DMS53 treated with DMSO at 0.1 percent for 48 hours (cell line): ENCODE measurements around the gene SRPK3.

Experiments used
- DNase-seq: peaks from one replicate; lab custom pipeline; 2025; ENCODE audit not compliant: unreplicated experiment; lab: John Stamatoyannopoulos, UW

The SRPK3 gene

DNA sequence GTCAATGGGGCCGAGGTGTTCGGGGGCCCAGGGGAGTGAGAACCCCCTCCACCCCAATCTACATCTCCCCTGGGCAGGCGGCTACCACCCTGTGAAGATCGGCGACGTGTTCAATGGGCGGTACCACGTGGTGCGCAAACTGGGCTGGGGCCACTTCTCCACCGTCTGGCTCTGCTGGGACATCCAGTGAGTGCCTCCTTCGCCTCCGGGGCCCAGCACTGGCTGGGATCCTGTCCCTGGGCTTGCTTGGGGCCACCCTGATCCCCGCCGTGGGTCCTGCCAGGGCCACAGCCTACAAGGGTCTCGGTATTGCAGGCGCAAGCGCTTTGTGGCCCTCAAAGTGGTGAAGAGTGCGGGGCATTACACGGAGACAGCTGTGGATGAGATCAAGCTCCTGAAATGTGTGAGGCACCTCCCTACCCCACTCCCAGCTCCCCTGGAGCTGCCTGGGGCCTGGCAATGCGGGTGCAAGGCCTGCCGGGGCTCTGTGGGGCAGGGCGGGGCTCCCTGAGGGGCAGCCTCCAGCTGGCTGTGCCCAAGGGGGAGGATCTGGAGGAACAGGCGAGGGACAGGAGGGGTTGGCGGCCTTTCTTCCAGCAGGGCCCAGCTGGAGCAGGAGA lies 697 bp downstream of the SRPK3 start:
- peak; percentile 29 for DNase-seq

DNA sequence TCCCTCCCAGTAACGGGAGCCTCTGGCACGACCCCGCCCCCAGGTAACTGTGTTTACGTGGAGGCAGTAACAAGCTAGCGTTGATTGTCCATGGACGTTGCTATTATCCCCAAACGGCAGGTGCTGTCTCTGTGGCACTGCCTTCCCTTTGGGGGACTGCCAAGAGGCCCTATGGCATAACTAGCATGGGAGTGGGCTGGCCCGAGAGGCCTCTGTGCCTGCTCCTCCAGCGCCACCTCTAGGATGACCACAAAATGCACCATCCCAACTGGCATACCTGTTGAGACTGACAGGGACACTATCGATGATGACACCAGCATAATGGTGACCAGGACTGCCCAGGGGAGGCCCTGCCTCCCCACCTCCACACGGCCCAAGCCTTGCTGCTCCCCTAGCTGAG lies 1.5 kb downstream of the SRPK3 start:
- peak; percentile 70 for DNase-seq

DNA sequence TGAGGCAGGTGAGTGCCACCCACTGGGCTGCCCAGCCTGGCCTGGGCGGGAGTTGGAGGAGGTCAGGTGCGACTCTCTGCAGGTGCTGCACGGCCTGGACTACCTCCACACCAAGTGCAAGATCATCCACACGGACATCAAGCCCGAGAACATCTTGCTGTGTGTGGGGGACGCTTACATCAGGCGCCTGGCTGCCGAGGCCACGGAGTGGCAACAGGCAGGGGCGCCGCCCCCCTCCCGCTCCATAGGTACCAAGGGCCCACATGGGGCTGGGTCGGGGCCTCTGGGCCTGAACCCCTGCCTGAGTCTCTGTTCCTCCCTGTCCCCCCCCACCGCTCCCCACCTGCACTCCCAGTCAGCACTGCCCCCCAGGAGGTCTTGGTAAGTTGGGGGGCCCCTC lies 2.0 kb downstream of the SRPK3 start:
- DNase-seq = no peak

DNA sequence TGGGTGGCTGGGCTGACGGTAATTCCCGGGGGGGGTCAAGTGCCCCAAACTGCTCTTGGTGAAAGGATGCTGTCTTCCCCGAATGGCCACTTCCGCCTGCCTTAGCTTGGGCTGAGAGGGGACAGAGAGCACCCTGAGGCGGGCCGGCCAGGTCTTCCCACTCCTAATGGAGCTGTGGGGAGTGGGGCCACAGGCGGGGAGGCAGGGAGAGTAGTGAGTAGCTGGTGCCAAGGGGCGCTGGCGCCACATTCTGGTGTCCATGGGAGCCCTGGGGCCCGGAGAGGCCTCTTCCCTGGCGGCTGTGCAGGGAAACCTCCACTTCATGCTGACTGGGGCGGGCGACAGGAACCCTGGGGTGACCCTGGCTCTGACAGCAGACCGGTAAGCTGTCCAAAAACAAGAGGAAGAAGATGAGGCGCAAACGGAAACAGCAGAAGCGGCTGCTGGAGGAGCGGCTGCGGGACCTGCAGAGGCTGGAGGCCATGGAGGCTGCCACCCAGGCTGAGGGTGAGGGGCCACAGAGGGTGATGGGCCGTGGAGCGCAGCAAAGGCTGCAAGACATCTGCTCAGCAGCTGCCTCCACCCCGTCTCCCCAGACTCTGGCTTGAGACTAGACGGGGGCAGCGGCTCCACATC lies 2.7 kb downstream of the SRPK3 start:
- no peak for DNase-seq

DNA sequence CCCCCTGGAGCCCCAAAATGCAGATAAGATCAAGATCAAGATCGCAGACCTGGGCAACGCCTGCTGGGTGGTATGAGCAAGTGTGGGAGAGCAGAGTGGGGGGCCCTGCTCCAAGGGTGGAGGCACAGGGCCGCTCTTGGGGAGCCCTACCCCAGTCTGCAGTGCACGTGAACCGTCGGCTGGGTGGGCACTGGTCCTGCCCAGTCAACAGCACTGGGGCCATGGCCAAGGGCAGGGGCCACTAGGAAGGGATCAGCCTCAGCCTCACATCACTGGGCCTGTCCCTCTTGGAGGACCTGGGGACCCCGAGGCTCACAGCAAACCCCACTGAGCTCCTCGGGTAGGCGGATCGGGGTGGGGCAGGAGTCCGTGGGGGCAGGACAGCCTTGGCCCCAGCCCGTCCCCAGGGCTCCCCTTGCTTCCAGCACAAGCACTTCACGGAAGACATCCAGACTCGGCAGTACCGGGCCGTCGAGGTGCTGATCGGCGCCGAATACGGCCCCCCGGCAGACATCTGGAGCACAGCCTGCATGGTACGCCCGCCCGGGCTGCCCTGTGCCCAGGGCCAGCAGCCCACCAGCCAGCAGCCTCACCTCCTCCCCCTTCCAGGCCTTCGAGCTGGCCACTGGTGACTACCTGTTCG lies 3.6 kb downstream of the SRPK3 start:
- DNase-seq = no peak

DNA sequence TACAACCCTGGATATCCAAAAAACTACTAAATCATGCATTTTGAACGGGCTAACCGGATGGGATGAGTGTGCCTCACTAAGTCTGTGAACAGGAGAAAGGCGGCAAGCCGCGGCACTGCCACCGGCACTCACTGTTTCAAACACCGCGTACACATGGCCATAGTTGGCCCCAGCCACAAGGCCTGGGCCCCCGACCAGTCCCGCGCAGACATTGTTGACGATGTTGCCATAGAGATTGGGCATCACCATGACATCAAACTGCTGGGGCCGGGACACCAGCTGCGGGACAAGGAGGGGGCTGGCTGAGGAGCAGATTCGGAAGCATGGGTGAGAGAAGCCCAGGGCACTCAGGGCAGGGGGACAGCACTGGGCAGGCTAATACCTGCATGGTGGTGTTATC lies 5.8 kb downstream of the SRPK3 start:
- DNase-seq = no peak

DNA sequence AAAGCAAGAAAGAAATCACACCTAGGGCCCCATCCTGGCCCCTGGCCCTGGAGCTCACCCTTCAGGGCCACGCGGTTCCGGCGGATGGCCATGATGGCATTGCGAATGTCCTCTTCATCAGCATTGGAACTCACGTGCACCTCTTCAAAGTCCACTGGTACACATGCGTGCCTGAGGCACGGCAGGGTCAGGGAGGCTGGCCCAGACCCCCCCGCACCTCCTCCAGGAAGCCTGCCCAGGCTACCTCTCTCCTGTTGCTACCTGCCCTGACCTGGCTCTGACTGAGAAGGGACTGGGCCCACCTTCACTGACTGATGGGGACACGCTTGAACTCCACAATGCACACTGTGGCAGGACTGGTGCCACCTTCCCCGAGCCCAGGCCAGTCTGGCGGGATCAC lies 8.8 kb downstream of the SRPK3 start:
- no peak for DNase-seq

DNA sequence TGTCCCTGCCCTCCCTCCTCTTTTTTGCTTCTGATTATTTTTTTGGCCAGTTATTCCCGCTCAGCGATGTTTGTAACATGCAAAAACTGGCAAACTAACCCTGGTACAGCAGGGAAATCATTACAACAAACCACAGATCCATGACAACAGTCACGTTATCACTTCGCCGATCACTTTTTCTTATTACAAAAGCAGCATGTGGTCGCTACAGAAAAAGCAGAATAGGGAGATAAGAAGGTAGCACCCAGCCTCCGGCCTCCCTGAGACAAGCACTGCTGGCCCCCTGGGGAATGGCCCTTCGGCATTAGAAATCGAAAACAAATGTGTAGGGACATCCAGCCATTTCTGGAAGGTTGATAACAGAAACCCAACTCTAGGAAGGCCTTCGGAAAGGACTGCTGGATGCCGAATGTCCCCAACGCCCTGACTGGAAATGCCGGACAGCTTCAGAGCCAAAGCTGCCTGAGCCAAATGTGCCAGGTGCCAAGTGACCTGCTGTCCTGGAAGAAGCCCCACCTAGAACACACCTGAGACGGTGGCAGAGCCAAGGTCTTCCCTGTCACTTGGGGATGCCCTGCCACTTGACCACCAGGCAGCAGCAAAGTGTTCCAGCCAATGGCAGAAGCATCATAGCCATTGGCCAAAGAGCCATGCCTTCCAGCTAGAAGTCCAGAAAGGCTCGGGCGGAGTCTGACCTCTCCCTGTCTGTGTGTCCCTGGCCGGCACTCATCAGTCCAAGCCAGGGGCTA lies 10.4 kb downstream of the SRPK3 start:
- no peak for DNase-seq

DNA sequence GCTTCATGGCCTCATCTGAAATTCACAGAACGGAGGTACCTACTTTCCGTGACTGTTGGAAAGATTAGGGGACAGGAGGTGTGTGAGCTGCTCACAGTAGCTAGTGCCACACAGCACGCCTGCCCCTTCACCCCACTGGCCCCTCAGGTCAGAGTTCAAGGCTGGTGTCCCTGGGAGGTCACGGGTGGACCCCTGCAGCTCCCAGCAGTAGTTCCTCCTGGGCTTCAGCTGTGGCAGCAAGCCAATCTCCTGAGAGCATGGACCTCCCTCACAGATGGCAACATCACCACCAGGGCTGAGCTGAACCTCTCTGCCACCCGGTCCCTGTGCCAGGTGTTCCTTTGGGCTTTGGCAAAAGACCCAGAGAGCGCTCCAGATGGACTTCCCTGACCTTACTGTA lies 11.5 kb downstream of the SRPK3 start:
- no peak for DNase-seq

DNA sequence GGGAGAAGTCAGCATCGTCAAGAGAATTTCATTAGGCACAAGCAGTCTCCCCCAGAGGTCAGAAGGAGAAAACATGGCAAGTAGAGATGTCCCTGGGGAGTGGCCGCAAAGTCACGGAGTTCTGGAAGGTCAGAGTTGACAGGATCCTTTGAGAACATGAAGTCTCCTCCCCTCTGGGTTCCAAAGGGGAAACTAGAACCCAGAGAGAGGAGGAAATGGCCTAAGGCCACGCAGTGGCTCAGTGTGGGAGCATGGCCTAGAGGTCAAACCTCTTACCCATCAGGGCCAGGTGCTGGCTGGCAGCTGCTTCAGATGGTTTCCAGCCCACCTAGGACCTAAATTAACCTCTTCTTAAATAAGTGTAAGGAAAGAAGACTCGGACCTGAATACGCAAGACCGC lies 12.4 kb downstream of the SRPK3 start:
- no peak for DNase-seq

DNA sequence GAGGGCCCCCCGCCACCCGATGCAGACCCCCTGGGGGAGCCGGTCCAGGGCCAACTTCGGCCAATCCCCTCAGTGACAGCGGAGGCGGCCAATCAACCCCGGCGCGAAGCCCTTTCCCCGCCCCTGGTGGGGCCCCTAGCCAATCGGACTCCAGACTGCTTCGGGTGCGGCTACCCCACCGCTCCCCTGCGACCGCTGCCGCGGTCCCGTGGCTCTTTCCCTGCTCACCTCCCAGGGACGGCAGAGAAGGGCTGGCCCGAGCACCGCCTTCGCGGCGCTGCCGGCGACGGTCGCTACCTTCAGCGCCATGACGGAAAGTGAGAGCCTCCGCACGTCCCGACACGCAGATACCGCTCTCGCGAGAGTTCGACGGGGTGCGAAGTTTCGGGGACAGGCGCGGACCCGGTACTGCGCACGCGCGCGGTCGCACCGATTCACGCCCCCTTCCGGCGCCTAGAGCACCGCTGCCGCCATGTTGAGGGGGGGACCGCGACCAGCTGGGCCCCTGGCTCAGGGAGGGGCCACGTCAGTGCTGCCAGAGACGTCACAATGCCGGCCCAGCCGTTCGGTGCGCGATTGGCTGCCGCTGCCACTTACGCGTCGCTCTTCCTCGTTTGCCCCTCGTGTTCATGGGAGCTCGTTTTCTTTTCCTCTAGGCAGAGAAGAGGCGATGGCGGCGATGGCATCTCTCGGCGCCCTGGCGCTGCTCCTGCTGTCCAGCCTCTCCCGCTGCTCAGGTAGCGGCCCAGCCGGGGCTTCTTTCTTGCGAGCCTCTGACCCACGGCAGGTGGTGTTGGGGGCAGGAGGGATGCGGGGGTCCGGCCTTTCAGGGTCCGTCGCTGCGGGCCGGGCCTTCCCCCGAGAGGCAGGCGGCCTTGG lies 13.4 kb downstream of the SRPK3 start, which contains the start of the genes IDH3G and SSR4:
Gene IDH3G (minus strand): TSS at position 358 of the 879 bp plus-strand sequence. CDS start 49 bp downstream, at position 309.
Gene SSR4 (plus strand): TSS at position 651 of the 879 bp plus-strand sequence. CDS start 20 bp downstream, at position 671.
- DNase-seq = peak; percentile 96

DNA sequence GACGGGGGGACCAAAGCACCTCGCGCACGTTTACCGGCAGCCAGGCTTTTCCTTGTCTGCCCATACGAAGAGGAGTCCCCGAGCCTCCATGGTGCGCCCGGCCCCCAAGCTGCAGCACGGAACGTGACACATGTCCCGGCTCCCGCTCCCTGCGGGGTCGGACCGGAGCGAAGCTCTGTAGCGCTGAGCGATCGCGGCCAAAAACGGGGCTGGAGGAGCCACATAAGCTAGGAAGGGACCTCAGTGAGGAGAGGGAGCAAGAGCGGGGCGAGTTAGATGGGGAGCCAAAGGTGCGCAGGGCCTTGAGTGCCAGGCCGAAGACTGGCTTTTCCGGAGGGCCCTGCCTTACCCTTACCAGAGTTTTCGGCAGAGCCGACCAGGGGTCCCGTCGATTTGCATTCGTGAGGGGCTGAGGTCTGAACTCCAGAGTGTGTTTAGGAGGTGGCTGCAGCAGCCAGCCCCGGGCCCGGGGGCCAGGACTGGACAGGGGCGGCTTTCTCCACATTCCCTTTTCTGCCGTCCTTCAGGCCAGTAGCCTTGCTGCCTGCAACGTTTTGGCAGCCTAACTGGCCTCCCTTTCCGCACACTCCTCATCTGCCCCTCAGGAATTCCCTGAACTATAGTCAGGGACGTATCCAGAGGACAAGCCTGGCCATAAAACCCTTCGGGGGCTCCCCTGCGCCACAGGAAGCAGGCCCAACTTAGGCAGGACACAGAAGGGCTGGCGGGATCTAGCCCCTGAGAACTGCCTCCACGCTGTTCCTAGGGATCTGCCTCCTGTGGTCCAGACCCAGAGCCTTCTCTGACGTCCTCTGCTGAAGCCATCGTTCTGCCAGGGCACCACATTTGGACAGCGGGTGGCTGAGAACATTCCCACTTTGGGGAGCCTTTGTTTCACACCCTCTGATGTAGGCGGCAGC lies 14.3 kb downstream of the SRPK3 start:
- DNase-seq = no peak

DNA sequence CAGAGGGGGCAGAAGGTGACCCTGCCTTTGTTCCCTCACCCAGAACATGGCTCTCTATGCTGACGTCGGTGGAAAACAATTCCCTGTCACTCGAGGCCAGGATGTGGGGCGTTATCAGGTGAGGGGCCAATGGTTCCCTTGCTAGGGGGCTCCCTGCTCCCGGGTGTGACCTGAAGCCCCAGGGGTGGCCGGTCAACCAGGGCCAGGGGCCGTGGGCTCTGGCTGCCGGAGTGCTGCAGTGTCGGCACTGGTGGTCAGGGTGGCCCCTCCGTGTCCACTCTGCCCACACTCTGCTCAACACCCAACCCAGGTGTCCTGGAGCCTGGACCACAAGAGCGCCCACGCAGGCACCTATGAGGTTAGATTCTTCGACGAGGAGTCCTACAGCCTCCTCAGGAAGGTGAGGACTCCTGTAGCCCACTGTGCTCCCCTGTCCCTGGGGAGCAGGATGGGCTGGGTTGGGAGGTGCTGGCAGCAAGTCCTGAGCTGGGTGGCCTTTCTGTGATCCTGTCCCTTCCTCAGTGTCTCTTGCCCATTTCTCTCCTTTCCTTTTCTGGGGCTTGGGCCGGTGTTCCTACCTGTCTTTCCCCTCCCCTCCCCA lies 16.7 kb downstream of the SRPK3 start:
- no peak for DNase-seq

DNA sequence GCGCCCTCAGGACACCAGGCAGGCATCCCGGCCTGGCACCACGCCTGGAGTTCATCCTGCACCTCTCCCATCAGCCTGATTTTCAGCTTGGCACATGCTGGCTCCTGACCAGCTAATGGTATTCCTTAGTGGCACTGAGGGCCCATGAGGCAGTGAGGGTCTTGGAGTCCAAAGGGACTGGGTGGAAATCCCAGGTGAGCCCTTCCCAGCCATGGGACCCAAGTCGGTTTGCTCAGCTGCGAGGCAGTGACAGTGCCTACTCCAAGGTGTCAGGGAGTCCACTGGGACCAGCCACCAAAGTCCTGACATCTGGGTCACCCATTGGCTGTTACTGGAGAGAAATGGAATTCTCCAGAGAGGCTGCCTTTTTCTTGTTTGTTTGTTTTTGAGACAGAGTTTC lies 18.5 kb downstream of the SRPK3 start:
- DNase-seq = no peak

DNA sequence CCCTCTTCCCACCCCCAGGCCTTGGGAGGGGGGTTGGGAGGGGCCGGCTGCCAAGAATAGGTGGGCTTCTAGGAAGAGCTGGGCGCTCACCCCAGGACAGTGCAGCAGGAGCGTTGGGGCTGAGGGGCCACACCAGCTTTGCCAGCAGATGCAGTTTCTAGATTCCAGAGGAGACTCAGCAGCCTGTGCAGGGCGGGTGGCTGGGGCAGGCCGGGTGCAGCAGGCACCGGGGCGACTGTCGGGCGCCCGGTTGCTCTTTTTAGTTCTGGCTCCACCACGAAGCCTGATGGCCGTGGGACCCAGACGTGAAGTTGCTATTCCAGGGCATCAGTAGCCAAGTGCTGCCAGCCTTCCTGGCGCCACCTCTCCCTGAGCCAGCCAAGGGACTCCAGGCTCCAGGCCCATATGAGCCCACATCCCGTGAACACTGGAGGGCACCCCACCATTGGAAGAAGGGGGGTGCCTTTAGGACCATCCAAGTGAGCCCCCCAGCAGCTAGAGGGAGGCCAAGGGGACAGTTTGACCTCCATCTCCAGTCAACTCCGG lies 19.4 kb downstream of the SRPK3 start:
- DNase-seq = no peak

DNA sequence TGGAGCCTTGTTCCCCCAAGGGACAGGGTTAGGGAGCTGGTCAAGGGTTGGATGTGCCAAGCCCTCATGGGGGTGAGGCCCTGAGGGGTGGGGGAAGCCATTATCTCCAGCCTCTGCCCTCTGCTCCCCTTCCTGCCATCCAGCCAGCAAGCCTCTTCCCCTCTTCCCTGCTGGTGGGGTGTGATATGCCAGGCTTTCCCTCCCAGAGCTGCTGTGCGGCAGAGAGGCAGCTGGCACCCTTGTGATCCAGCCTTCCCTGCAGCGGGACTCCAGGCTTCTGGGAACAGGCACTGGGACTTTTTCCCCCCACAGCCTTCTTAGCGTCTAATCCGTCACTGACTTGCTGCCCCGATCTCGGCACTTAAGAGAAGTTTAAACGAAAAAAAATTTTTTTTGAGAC lies 19.9 kb downstream of the SRPK3 start:
- DNase-seq = no peak

DNA sequence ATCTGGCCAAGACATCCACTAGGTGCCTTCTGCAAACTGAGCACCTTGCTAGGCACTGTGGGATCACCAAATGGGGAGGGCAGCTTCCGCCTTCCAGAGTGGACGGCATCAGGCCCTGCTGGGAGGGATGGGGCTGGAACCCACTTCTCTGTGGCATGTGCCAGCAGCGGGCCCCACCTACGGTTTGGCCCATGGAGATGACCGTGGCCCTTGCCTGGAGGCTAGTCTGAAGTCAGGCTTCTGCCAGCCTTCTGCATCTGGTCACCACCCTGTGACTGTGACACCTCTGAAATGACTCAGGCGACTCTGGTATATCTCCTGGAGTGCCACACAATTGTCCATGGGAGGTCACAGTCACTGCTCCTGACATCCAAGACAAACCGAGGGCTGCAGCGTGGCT lies 20.8 kb downstream of the SRPK3 start:
- DNase-seq = no peak

DNA sequence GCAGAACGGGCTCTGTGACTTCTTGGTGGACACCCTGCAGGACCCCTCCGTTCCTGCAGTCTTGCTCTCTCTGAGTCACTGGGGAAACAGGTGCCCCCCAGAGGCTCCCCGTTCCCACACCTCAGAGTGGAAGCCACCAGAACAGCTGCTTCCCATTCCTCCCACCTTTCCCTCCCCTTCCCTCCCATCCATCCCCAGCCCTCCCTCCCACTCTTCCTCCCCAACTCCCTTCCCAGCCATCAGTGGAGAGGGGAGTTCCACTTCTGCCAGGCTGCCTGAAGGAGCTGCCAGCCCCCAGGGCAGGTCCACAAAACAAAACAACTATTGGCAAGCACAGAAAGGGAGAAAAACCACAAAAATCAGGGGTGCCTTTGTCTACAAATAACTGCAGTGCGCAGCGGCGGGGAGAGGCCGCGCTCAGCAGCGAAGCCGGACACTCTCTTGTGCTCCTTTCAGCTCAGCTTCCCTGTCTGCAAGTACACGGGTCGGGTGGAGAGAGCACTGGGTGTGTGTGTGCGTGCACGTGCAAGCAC lies 21.7 kb downstream of the SRPK3 start:
- no peak for DNase-seq
